ENCODE results near the gene B4GALT5.

GRCh38 chr20:49695830-49696229 is 17.8 kb downstream of the B4GALT5 start:
- TF ChIP-seq FOXP1 (CRISPR knock-in tag; IDR thresholded peaks at IDR 0.05; ENCODE audit: borderline replicate concordance) (no peak), E2F1 (CRISPR knock-in tag; IDR thresholded peaks at IDR 0.05) (no peak), CTCF (IDR thresholded peaks at IDR 0.05) (no peak), USF2 (CRISPR knock-in tag; IDR thresholded peaks at IDR 0.05) (no peak), MAX (CRISPR knock-in tag; IDR thresholded peaks at IDR 0.05) (no peak), FOXP4 (CRISPR knock-in tag; IDR thresholded peaks at IDR 0.05) (no peak), HMGXB4 (CRISPR knock-in tag; IDR thresholded peaks at IDR 0.05) (no peak), AFF4 (CRISPR knock-in tag; IDR thresholded peaks at IDR 0.05; ENCODE audit: borderline replicate concordance) (no peak), USF1 (CRISPR knock-in tag; IDR thresholded peaks at IDR 0.05) (no peak), SP1 (CRISPR knock-in tag; conservative IDR thresholded peaks at IDR 0.05) (no peak), ZSCAN18 (CRISPR knock-in tag; IDR thresholded peaks at IDR 0.05) (no peak)
